HCT116 (cell line): Measurements from ENCODE around the gene WDR72. TPM values are rescaled to one million over a fixed set of nuclear protein-coding genes. Genes with fewer than 3 reads are reported as not detected.

Source experiments
- ATAC-seq: fragments of 200-7000 bp; cut with Tn5 transposase; 2 replicates; pipeline ENCODE4 v1.9.1; 2020; ENCODE audit warnings: mild to moderate bottlenecking, moderate library complexity
- BruUV-seq: library from RNA; stranded (reverse); fragments of 400-500 nt; replicated peaks from 2 replicates; lab custom pipeline; 2021; lab: Mats Ljungman, UMichigan
- CTCF ChIA-PET: fragments of 300-600 bp; sonication (Branson Sonifier 250); formaldehyde crosslinking; loops from one replicate; lab custom pipeline; 2021; ENCODE audit warnings: antibody characterized with exemption; lab: Charles Lee
- POLR2A ChIA-PET: fragments of 300-600, 350-600 bp; sonication (Branson Sonifier 250); formaldehyde crosslinking; loops from one replicate; lab custom pipeline; 2021; ENCODE audit warnings: antibody characterized with exemption; lab: Charles Lee
- RAD21 ChIA-PET, 2 experiments: fragments of 300-600 bp; sonication (Branson Sonifier 250); formaldehyde crosslinking; loops; one replicate each; lab custom pipeline; 2023; ENCODE audit warnings: low total read pairs in 2 of 2; ENCODE audit not compliant: uncharacterized antibody in 2 of 2, unreplicated experiment in 2 of 2, low non-redundant PET in 1 of 2; lab: Charles Lee
- DNase-seq: peaks from one replicate; pipeline ENCODE4 v3.0.0-alpha.2; 2010; ENCODE audit warnings: low read depth, low spot score
- H2AFZ ChIP-seq: fragments of 200-600 bp; shearing (Covaris generic), sonication (generic); 2 replicates; pipeline ENCODE4 v1.6.1; 2017; ENCODE audit warnings: low read depth, mixed run types, mixed read lengths, antibody characterized with exemption, low read length; ENCODE audit not compliant: poor library complexity, severe bottlenecking
- H3K27ac ChIP-seq: 2 replicates; pipeline ENCODE4 v1.5.1; 2012; ENCODE audit warnings: low read depth, low read length
- H3K27me3 ChIP-seq: fragments of 200-600 bp; sonication (generic); 2 replicates; pipeline ENCODE4 v1.6.1; 2016; ENCODE audit warnings: mixed run types, low read length, mixed read lengths; ENCODE audit not compliant: insufficient read depth
- H3K36me3 ChIP-seq, 2 experiments: fragments of 200-500 bp in 1 of 2; fragments of 200-600 bp in 1 of 2; sonication (Bioruptor generic) in 1 of 2; sonication (generic) in 1 of 2; 2 replicates each; pipeline versions ENCODE4 v1.5.1 to v1.6.1; 2014 to 2016; ENCODE audit warnings: low read length in 2 of 2, inconsistent platforms in 1 of 2, mixed read lengths in 1 of 2, mixed run types in 1 of 2; ENCODE audit not compliant: insufficient read depth in 2 of 2, control insufficient read depth in 1 of 2
- H3K4me1 ChIP-seq, 2 experiments: fragments of 200-600 bp in 1 of 2; sonication (generic) in 1 of 2; 2 replicates each; pipeline versions ENCODE4 v1.5.1 to v1.6.1; 2012 to 2017; ENCODE audit warnings: low read length in 2 of 2, inconsistent platforms in 1 of 2, mild to moderate bottlenecking in 1 of 2, mixed read lengths in 1 of 2, mixed run types in 1 of 2, moderate library complexity in 1 of 2; ENCODE audit not compliant: insufficient read depth in 2 of 2, control insufficient read depth in 1 of 2
- H3K4me2 ChIP-seq: fragments of 200-600 bp; sonication (generic); 2 replicates; pipeline ENCODE4 v1.6.1; 2017; ENCODE audit warnings: mixed run types, low read length, mixed read lengths
- H3K4me3 ChIP-seq, 2 experiments: fragments of 200-600 bp in 1 of 2; sonication (generic) in 1 of 2; replicated peaks in 1 of 2; 2 replicates each; pipeline ENCODE4 v1.5.1; 2011 to 2016; ENCODE audit warnings: low read length in 2 of 2, control low read depth in 1 of 2, low read depth in 1 of 2, mild to moderate bottlenecking in 1 of 2, mixed read lengths in 1 of 2, mixed run types in 1 of 2
- H3K79me2 ChIP-seq: fragments of 200-600 bp; sonication (generic); 2 replicates; pipeline ENCODE4 v1.6.1; 2017; ENCODE audit warnings: mild to moderate bottlenecking, mixed run types, low read length, moderate library complexity, mixed read lengths; ENCODE audit not compliant: insufficient read depth
- H3K9ac ChIP-seq: fragments of 200-600 bp; sonication (generic); 2 replicates; pipeline ENCODE4 v1.6.1; 2016; ENCODE audit warnings: low read length, mixed read lengths
- H3K9me2 ChIP-seq: fragments of 200-600 bp; sonication (generic), shearing (Covaris generic); 2 replicates; pipeline ENCODE4 v1.6.1; 2017; ENCODE audit warnings: mixed run types, mild to moderate bottlenecking, moderate library complexity; ENCODE audit not compliant: insufficient read depth
- H3K9me3 ChIP-seq, 2 experiments: fragments of 200-500 bp in 1 of 2; fragments of 200-600 bp in 1 of 2; sonication (Bioruptor generic) in 1 of 2; sonication (generic) in 1 of 2; 2 replicates each; pipeline ENCODE4 v1.6.1; 2014 to 2017; ENCODE audit warnings: low read length in 2 of 2, mixed read lengths in 2 of 2, inconsistent platforms in 1 of 2, low read depth in 1 of 2, mild to moderate bottlenecking in 1 of 2, mixed run types in 1 of 2, moderate library complexity in 1 of 2; ENCODE audit not compliant: control insufficient read depth in 1 of 2, insufficient read depth in 1 of 2
- H4K20me1 ChIP-seq: fragments of 200-600 bp; sonication (generic), shearing (Covaris generic); 2 replicates; pipeline ENCODE4 v1.6.1; 2017; ENCODE audit warnings: mixed run types, mild to moderate bottlenecking, moderate library complexity; ENCODE audit not compliant: insufficient read depth
- CEBPB ChIP-seq: IDR thresholded peaks from 2 replicates; pipeline ENCODE4 v1.6.1; 2012; ENCODE audit warnings: low read depth
- EGR1 ChIP-seq: IDR thresholded peaks from 2 replicates; pipeline ENCODE4 v1.6.1; 2012; ENCODE audit warnings: low read depth
- JUND ChIP-seq: IDR thresholded peaks from 2 replicates; pipeline ENCODE4 v1.6.1; 2012
- POLR2AphosphoS5 ChIP-seq: IDR thresholded peaks from 2 replicates; pipeline ENCODE4 v1.6.1; 2011; ENCODE audit warnings: mild to moderate bottlenecking, low read depth, low read length, moderate library complexity
- TCF7L2 ChIP-seq: IDR thresholded peaks from 2 replicates; pipeline ENCODE4 v1.7.0; 2011; ENCODE audit warnings: borderline replicate concordance, inconsistent platforms; ENCODE audit not compliant: insufficient read depth, insufficient read length; ENCODE audit errors: extremely low read depth
- ZFX ChIP-seq: fragments of 450-650 bp; IDR thresholded peaks from 2 replicates; pipeline ENCODE4 v1.6.1; 2017
- ZNF274 ChIP-seq: fragments of 200-500 bp; sonication (Bioruptor generic); IDR thresholded peaks from 2 replicates; pipeline ENCODE4 v1.6.1; 2014; ENCODE audit warnings: mild to moderate bottlenecking, low read depth, low read length, inconsistent platforms
- intact Hi-C: fragments of 100-400 bp; cut with micrococcal nuclease; formaldehyde crosslinking; loops from 2 replicates; pipeline ENCODE4 v1.10.0; 2022
- total RNA-seq: library from RNA; stranded (reverse); gene quantifications from one replicate; pipeline ENCODE4 v1.2.1, GENCODE V29; 2021; ENCODE audit not compliant: unreplicated experiment
- TF ChIP-seq, protein P1 (sequence below): IDR thresholded peaks from 2 replicates; pipeline ENCODE4 v1.6.1; 2012; ENCODE audit warnings: low read depth
- TF ChIP-seq, protein P2 (sequence below): IDR thresholded peaks from 2 replicates; pipeline ENCODE4 v1.6.1; 2012
- TF ChIP-seq, protein P3 (sequence below): IDR thresholded peaks from 2 replicates; pipeline ENCODE4 v1.6.1; 2011; ENCODE audit warnings: mild to moderate bottlenecking, low read length, moderate library complexity; ENCODE audit not compliant: insufficient replicate concordance; ENCODE audit errors: extremely low read depth

The WDR72 gene
- total RNA-seq, 1 experiment from 2014 or later: 5.8 TPM

DNA sequence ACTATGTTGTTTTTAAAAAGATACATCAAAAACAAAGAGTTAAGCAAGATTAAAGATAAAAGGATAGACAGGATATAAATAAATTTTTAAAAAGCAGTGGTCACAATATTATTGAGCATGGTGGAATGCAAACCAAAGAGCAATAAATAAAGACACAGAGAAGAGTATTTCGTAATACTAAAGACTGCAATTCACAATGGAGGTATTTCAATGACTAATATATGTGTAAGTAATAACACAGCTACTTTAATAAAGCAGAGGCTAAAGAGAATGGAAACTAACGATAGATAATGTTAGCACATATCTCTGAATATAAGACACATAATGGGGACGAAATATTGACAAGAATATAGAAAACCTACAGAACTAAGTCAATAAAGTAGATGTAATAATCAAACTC lies 219.6 kb downstream of the WDR72 start:
- Histone ChIP-seq H3K9me3 (no peaks in the 10 kb centered on the region; a peak in 1 of 4 replicates), H3K27ac (peak overlapping the region; percentile 47), H3K9me2 (no peaks in the 10 kb centered on the region), H3K36me3 (no peaks in the 10 kb centered on the region)
- no peak for DNase-seq
- POLR2A ChIA-PET: no interaction called here
- CTCF ChIA-PET: no interaction called here
- TF ChIP-seq ZFX: no peak
- peak; percentile 50; the same call in 1 of the 2 replicates for TF ChIP-seq CEBPB
- TF ChIP-seq, all 23 proteins: peak for 1
- Histone ChIP-seq H3K4me1 (no peaks in the 10 kb centered on the region), H3K79me2 (no peaks in the 10 kb centered on the region), H3K4me3 (peak overlapping the region; percentile 51 to 69), H3K4me2 (peak overlapping the region; percentile 77), H2AFZ (peak overlapping the region; percentile 73), H3K9ac (peak overlapping the region; percentile 63), H3K27me3 (no peaks in the 10 kb centered on the region), H4K20me1 (no peaks in the 10 kb centered on the region)
- intact Hi-C loops: no loop called here
- no peak for ATAC-seq
- RAD21 ChIA-PET: interaction anchor here in 1 of 2 experiments (0.6 kb wide), 1 partner anchor 29 kb away, joined by 3 read pairs; no protein-coding TSS in a partner anchor
- TSS peak; percentile 52 for BruUV-seq

DNA sequence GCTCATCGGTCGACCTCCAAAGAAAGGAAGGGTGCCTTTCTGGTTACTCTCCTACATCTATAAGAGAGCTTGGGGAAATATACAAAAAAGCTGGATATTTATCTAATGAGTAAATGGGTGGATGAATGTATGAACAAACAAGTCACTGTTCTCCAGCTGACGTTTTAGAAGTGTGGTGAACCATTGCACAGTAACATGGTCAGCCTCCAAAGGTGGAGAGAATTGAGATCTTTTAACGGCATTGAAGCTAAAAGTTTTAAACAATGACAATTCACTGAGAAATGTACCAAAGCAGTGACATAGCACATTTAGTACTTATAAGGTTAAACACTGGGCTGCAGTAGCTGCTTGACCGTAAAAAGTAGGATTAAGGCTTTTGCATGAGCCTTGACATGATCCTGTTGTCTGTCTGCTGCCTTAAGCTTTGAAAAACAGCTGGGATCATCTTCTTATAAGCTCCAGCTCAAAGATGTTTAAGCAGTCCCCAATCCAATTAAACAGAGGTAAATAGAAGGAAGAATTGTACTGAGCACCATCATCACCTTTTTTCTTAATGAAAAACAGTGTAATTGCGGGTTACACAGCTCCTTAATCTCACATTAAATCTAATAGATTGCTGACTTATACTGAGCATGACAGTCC lies 222.9 kb downstream of the WDR72 start:
- H2AFZ ChIP-seq: no peak overlapping the region
- ATAC-seq: no peak
- no peak overlapping the region for H3K4me2 ChIP-seq
- no peaks in the 10 kb centered on the region for H3K27me3 ChIP-seq
- no peak for DNase-seq
- H3K4me1 ChIP-seq: no peaks in the 10 kb centered on the region
- H3K4me3 ChIP-seq: no peak overlapping the region
- intact Hi-C loops: no loop called here
- ChIA-PET RAD21 (no interaction called here), POLR2A (no interaction called here), CTCF (no interaction called here)
- no peaks in the 10 kb centered on the region; a peak in 1 of 4 replicates for H3K9me3 ChIP-seq
- H3K9ac ChIP-seq: no peak overlapping the region
- no peak overlapping the region for H3K27ac ChIP-seq
- H3K9me2 ChIP-seq: no peaks in the 10 kb centered on the region
- H4K20me1 ChIP-seq: no peaks in the 10 kb centered on the region
- BruUV-seq: no TSS peak
- H3K79me2 ChIP-seq: no peaks in the 10 kb centered on the region
- no peaks in the 10 kb centered on the region for H3K36me3 ChIP-seq
- no peak for TF ChIP-seq EGR1
- no peak for TF ChIP-seq ZNF274
- no peak for TF ChIP-seq TCF7L2
- no peak for TF ChIP-seq CEBPB
- no peak for TF ChIP-seq ZFX
- TF ChIP-seq, protein P1, sequence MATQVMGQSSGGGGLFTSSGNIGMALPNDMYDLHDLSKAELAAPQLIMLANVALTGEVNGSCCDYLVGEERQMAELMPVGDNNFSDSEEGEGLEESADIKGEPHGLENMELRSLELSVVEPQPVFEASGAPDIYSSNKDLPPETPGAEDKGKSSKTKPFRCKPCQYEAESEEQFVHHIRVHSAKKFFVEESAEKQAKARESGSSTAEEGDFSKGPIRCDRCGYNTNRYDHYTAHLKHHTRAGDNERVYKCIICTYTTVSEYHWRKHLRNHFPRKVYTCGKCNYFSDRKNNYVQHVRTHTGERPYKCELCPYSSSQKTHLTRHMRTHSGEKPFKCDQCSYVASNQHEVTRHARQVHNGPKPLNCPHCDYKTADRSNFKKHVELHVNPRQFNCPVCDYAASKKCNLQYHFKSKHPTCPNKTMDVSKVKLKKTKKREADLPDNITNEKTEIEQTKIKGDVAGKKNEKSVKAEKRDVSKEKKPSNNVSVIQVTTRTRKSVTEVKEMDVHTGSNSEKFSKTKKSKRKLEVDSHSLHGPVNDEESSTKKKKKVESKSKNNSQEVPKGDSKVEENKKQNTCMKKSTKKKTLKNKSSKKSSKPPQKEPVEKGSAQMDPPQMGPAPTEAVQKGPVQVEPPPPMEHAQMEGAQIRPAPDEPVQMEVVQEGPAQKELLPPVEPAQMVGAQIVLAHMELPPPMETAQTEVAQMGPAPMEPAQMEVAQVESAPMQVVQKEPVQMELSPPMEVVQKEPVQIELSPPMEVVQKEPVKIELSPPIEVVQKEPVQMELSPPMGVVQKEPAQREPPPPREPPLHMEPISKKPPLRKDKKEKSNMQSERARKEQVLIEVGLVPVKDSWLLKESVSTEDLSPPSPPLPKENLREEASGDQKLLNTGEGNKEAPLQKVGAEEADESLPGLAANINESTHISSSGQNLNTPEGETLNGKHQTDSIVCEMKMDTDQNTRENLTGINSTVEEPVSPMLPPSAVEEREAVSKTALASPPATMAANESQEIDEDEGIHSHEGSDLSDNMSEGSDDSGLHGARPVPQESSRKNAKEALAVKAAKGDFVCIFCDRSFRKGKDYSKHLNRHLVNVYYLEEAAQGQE: no peak
- TF ChIP-seq, protein P2, sequence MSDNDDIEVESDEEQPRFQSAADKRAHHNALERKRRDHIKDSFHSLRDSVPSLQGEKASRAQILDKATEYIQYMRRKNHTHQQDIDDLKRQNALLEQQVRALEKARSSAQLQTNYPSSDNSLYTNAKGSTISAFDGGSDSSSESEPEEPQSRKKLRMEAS: no peak
- no peak for TF ChIP-seq POLR2AphosphoS5
- TF ChIP-seq, protein P3, sequence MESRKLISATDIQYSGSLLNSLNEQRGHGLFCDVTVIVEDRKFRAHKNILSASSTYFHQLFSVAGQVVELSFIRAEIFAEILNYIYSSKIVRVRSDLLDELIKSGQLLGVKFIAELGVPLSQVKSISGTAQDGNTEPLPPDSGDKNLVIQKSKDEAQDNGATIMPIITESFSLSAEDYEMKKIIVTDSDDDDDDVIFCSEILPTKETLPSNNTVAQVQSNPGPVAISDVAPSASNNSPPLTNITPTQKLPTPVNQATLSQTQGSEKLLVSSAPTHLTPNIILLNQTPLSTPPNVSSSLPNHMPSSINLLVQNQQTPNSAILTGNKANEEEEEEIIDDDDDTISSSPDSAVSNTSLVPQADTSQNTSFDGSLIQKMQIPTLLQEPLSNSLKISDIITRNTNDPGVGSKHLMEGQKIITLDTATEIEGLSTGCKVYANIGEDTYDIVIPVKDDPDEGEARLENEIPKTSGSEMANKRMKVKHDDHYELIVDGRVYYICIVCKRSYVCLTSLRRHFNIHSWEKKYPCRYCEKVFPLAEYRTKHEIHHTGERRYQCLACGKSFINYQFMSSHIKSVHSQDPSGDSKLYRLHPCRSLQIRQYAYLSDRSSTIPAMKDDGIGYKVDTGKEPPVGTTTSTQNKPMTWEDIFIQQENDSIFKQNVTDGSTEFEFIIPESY: no peak
- TF ChIP-seq JUND: no peak
